HG03342 (cell line): ENCODE data around the gene RNU6-1.

Experiments
- ATAC-seq: cut with Tn5 transposase; IDR thresholded peaks from one replicate; pipeline ENCODE4 v1.9.1; 2021; ENCODE audit warnings: mild to moderate bottlenecking, moderate library complexity; ENCODE audit not compliant: unreplicated experiment

RNU6-1 gene

GRCh38 chr15:67834581-67835296, 5.1 kb downstream of the RNU6-1 start:
- ATAC-seq = no peak

- ATAC-seq = no peak
Observed at GRCh38 chr15:67833710-67834511, 5.9 kb downstream of the RNU6-1 start.

GRCh38 chr15:67832897-67833709, 6.7 kb downstream of the RNU6-1 start:
- no peak for ATAC-seq

- no peak for ATAC-seq
Observed at GRCh38 chr15:67832031-67832551, 7.8 kb downstream of the RNU6-1 start.

- no peak for ATAC-seq
Observed at GRCh38 chr15:67831363-67831762, 8.5 kb downstream of the RNU6-1 start.

GRCh38 chr15:67829647-67830504, 10.0 kb downstream of the RNU6-1 start:
- no peak for ATAC-seq

GRCh38 chr15:67828969-67829646, 10.7 kb downstream of the RNU6-1 start:
- no peak for ATAC-seq

GRCh38 chr15:67828278-67828968, 11.4 kb downstream of the RNU6-1 start:
- no peak for ATAC-seq

- no peak for ATAC-seq
Observed at GRCh38 chr15:67827562-67828277, 12.1 kb downstream of the RNU6-1 start.

- no peak for ATAC-seq
Observed at GRCh38 chr15:67826717-67827561, 12.9 kb downstream of the RNU6-1 start.

GRCh38 chr15:67825881-67826716, 13.7 kb downstream of the RNU6-1 start:
- ATAC-seq = no peak

GRCh38 chr15:67824976-67825880, 14.6 kb downstream of the RNU6-1 start, which contains the start of gene SKOR1:
Gene SKOR1, plus strand, starts transcription at chr15:67825509. Its CDS starts 94 bp downstream, at chr15:67825603.
- ATAC-seq = no peak

- no peak for ATAC-seq
Observed at GRCh38 chr15:67824197-67824968, 15.5 kb downstream of the RNU6-1 start.

GRCh38 chr15:67823314-67824196, 16.3 kb downstream of the RNU6-1 start:
- ATAC-seq = no peak
